Measurements from ENCODE around the gene PLCB1.

DNA sequence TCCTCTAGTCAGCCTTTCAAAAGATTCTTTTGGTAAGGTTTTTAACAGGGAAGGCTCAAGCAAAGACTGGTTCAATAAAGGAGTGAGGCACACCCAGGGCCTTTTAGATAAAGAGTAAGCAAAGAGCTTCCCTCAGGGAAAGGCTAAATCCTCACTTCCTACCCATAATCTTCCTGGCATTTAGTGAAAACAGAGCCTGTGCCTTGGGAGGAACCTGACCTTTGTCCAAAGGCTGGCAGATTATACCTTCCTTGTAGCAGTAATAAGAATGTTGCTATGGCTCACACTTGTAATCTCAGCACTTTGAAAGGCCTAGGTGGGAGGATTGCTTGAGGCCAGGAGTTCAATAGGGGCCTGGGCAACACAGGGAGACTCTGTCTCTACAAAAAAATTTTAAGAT is 656.8 kb downstream of the PLCB1 start:
- TF ChIP-seq, protein P1, sequence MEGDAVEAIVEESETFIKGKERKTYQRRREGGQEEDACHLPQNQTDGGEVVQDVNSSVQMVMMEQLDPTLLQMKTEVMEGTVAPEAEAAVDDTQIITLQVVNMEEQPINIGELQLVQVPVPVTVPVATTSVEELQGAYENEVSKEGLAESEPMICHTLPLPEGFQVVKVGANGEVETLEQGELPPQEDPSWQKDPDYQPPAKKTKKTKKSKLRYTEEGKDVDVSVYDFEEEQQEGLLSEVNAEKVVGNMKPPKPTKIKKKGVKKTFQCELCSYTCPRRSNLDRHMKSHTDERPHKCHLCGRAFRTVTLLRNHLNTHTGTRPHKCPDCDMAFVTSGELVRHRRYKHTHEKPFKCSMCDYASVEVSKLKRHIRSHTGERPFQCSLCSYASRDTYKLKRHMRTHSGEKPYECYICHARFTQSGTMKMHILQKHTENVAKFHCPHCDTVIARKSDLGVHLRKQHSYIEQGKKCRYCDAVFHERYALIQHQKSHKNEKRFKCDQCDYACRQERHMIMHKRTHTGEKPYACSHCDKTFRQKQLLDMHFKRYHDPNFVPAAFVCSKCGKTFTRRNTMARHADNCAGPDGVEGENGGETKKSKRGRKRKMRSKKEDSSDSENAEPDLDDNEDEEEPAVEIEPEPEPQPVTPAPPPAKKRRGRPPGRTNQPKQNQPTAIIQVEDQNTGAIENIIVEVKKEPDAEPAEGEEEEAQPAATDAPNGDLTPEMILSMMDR (IDR thresholded peaks at IDR 0.05; ENCODE audit: low read length), result no peak
- no peak for TF ChIP-seq EZH2 (IDR thresholded peaks at IDR 0.05; ENCODE audit: borderline replicate concordance, low read length)
